ENCODE measurements around the gene TMEM184B.

GRCh38 chr22:38247713-38248112, 25.1 kb downstream of the TMEM184B start:
- TF ChIP-seq, protein P1, sequence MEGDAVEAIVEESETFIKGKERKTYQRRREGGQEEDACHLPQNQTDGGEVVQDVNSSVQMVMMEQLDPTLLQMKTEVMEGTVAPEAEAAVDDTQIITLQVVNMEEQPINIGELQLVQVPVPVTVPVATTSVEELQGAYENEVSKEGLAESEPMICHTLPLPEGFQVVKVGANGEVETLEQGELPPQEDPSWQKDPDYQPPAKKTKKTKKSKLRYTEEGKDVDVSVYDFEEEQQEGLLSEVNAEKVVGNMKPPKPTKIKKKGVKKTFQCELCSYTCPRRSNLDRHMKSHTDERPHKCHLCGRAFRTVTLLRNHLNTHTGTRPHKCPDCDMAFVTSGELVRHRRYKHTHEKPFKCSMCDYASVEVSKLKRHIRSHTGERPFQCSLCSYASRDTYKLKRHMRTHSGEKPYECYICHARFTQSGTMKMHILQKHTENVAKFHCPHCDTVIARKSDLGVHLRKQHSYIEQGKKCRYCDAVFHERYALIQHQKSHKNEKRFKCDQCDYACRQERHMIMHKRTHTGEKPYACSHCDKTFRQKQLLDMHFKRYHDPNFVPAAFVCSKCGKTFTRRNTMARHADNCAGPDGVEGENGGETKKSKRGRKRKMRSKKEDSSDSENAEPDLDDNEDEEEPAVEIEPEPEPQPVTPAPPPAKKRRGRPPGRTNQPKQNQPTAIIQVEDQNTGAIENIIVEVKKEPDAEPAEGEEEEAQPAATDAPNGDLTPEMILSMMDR (IDR thresholded peaks at IDR 0.05), result no peak
- no peak for TF ChIP-seq POLR2A (IDR thresholded peaks at IDR 0.05)
